SKM-1 (cell line): ENCODE measurements around the gene P3H2.
"Not testable (repeated sequence)": the region's sequence is repeated elsewhere in the genome, so short reads cannot be mapped to it uniquely, and the experiment has no call there.

ENCODE experiments used
- DNase-seq: peaks from one replicate; lab custom pipeline; 2025; ENCODE audit not compliant: unreplicated experiment; lab: John Stamatoyannopoulos, UW

The P3H2 gene

DNA sequence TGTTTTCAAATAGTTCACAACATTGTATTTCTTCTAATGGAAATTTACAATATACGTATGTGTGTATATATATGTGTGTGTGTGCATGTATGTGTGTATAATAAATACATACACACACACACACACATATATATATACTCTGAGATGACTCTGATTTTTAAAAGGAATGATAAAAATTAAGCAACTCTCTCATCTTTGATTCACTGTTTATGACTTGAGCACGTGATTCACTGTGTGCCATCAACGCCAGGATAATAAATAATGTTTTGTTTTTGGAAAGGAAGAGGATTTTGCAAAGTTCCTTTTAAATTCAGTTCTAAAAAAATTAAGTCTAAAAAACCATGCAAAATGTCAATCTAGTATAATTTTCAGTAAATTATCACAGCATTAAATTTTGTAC lies 132.4 kb downstream of the P3H2 start:
- no peak for DNase-seq

DNA sequence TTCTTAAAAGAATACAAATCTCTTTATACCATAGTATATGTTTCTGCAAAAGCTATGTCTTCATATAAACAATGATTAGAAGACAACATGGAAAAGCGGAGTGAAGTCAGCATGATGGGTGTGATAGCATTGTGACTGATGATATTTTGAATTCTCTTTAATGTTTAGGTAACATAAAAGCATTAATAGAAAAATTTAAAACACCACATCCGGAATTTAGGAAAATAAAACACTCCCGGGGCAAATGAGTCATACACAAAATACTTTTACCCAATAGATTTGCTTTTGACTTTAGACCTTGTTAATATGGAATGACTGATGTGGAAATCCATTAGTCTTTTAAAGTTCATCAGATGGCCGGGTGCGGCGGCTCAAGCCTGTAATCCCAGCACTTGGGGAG lies 134.7 kb downstream of the P3H2 start:
- DNase-seq: no peak

DNA sequence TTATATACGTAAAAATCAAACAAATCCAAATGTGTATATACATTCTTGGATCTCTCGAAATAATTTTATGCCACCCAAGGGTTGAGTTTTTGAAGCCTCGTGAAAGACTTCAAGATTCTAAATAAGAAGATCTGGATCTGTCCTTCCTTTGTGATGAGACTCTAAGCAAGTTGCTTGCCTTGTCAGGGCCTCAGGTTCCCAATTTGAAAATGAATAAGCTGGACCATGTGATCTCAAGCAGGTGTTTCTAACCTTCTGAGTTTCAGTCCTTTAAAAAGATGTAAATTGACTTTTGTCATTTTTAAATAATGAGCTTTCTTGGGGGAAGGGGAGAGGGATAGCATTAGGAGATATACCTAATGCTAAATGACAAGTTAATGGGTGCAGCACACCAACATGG lies 137.1 kb downstream of the P3H2 start:
- DNase-seq: no peak

- no peak for DNase-seq
These were observed 138.3 kb downstream of the P3H2 start for GRCh38 chr3:189982321-189982945.

DNA sequence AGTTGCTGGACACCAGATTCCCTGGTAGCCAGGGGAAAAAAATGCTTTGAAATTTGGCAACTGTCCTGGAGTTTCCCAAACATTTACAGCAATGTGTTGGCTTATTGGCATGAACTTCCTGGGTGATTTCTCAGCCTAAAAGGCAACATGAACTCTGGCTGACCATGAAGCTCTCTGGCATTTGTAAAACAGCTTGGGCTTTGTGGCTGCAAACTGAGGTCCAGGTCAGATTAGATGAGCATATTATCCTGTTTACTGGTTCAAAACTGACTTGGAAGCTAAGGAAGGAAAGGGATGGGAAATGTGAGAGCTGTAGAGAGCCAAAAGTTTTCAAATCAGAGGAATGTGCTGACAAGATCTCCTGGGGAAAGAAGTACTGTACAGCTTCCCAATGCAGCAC lies 139.0 kb downstream of the P3H2 start:
- no peak for DNase-seq

DNA sequence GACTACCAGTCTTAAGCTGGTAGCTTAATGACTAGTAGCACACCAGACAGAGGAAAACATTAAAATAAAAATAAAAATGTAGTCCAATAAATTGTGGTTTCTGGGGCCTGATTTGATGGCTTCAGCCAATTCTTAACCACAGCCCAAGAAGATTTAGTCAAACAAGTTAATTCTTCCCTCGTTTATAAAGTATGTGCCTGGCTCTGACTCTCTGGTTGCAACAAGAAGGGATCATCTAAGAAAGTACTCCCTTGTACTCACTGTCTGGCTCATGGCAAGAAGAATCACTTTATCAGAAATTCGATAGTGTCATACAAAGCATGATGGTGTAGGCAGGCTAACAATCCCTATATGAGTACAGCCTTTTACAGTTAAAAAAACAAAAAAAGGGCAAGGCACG lies 141.9 kb downstream of the P3H2 start:
- DNase-seq: no peak

- DNase-seq: no peak
These were observed 143.5 kb downstream of the P3H2 start for GRCh38 chr3:189977174-189977573.

- DNase-seq: no peak
These were observed 145.2 kb downstream of the P3H2 start for GRCh38 chr3:189975391-189975990.

DNA sequence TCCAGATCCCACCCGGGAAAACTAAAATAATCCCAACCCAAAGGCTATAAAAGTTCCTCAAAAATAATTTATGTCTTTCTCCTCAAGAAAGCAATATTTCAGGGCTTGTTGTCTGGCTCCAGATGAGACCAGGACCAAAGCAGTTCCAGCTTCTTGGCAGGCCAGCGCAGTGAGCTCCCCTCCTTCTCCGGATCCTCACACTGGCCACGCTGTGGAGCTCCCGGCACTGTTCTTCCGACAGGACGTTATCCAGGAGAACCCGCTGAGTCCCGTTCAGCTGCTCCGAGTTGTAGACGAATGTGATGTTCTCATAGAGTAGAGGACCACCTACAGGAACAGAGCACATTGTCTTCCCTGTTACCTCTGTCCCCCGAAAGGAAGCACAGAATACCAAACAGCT lies 146.3 kb downstream of the P3H2 start:
- no peak for DNase-seq

- peak; percentile 45 for DNase-seq
These were observed 153.3 kb downstream of the P3H2 start for GRCh38 chr3:189967254-189967865.

DNA sequence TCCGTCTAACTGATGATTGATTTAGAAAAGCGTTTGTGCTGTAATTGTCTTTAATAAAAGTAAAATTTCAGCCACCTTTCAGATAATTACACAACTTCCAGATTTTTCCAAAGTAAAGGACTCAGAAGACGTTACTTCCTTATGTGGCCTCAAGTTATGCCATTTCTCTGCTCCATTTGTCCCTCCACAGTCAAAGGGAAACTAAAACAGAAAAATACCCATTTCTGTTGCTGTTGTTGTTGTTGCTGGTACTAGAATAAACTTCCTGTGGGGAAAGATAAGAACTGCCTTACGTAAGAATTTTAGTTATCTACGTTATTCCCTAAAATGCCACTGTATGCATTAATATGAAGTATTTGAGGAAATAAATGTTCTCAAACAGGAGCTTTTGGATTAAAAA lies 153.9 kb downstream of the P3H2 start:
- DNase-seq: no peak

- no peak for DNase-seq
These were observed 155.9 kb downstream of the P3H2 start for GRCh38 chr3:189964623-189965332.

- no peak for DNase-seq
These were observed 158.2 kb downstream of the P3H2 start for GRCh38 chr3:189962466-189962865.

GRCh38 chr3:189961522-189962161 lies 159.1 kb downstream of the P3H2 start:
- DNase-seq: peak; percentile 57

DNA sequence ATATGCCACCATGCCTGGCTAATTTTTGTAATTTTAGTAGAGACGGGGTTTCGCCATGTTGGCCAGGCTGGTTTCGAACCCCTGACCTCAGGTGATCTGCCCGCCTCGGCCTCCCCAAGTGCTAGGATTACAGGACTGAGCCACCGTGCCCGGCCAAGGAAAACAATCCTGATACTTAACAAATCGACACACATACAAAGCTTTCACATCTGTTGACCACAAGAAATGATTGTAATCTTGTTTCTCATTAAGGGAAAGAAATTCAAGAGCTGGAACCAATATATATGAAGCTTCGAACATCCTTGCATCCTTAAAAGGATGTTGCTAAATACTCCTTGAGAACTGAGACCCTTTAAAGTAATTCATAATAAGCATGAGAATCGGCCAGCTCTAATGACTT lies 159.6 kb downstream of the P3H2 start:
- not testable (repeated sequence) for DNase-seq

- no peak for DNase-seq
These were observed 165.7 kb downstream of the P3H2 start for GRCh38 chr3:189954733-189955665.

DNA sequence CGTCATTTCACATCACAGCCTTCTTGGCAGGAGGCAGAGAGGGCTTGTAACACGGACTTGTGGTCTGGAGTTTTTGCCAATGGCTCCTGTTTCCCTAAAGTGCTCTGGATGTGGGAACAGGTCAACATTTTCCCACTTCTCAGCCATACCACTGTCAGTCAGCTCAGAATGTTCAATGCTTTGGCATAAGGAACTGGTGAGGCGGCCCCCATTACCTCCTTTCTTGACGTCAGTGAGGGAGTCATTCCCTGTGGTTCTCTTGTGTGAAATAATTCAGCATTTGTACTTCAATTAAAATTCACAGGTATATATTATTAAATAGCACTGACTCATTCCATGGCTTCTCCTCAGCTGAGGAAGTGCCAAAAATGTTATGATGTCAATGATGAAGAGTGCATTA lies 167.1 kb downstream of the P3H2 start:
- DNase-seq: no peak

- no peak for DNase-seq
These were observed 168.4 kb downstream of the P3H2 start for GRCh38 chr3:189952272-189952671.

DNA sequence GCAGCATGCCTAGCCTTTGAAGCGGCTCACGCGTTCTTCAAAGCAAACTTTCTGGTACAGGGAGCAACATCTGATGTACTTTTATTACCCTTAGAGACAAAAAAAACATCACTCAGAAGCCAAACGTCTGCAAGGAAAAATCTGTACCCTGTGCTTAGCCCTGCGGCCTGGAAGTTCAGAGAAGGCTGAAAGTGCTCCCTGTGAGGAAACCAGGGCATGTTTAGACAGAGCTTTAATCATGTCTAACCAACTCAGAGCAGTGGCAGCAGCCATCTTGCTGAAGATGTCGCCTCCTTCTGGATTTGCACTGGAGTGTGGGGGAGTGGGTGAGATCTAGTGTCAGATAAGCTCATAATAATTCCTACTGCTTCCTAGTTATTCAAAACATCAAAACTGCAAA lies 170.4 kb downstream of the P3H2 start:
- DNase-seq: no peak

DNA sequence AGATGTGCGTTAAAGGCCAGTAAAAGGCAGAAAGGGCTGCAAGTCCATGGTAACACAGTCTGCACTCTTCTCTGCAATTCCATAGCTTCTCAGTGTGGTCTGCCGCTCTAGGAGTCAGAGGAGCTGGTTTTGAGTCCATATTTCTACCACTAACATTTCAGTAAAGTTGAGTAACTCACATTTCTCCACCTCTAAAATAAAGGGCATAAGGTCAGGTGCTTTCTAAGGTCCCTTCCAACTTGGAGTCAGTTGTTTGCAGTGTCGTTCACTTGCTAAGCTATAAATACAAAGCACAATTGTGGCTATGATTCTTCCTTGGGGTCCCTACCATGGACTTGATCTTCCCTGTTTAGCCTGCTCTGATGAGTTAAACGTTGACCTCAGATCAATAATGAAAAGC lies 171.1 kb downstream of the P3H2 start:
- no peak for DNase-seq

DNA sequence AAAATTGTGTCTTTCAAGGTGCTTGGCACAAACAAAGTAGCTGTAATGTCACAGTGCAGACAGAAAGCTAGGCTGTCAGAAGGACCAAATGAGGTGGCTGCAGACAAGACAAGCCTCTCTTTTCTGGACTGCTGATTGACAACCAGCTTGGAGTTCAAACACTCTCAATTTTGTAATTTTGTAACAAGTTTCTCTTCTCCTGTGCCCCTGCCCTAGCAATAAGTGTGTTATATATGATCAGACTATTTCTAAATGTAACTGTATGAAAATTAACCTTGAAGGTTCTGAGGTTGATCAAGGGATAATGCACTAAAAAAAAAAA lies 172.0 kb downstream of the P3H2 start:
- DNase-seq: no peak
